Right ventricle myocardium superior (tissue), 1 donor: Measurements from ENCODE around the gene CCDC177. TPM values are rescaled to one million over a fixed set of nuclear protein-coding genes. Genes with fewer than 3 reads are reported as not detected.

Source experiments
- ATAC-seq: fragments of 200-7000 bp; cut with Tn5 transposase; one replicate; pipeline ENCODE4 v1.9.1; 2020; ENCODE audit warnings: mild to moderate bottlenecking; ENCODE audit not compliant: poor library complexity
- DNase-seq: peaks from one replicate; pipeline ENCODE4 v3.0.0-alpha.2; 2020
- intact Hi-C: fragments of 100-400 bp; cut with DNase I; formaldehyde crosslinking; loops from one replicate; pipeline ENCODE4 v1.11.2; 2022
- total RNA-seq: library from RNA; stranded (reverse); fragmentation: NEBNext Ultra II Directional; extraction: Animal tissue kit (Norgen Biotek cat#: 25700); gene quantifications from one replicate; pipeline ENCODE4 v1.2.1, GENCODE V29; 2021
- donor health status: DM: no; HTN: yes; CAD: no; lungs with severe emphysema.

Gene CCDC177
- total RNA-seq, 1 donor from 2014 or later, result not detected

- DNase-seq (no peak), ATAC-seq (no peak)
- intact Hi-C loops, result no loop called here
These were observed 1.4 kb downstream of the CCDC177 start for GRCh38 chr14:69573205-69573830.

GRCh38 chr14:69572841-69573135, 1.9 kb downstream of the CCDC177 start:
- intact Hi-C loops, result no loop called here
- no peak for DNase-seq
- ATAC-seq, result no peak

- intact Hi-C loops, result no loop called here
- ATAC-seq (peak; percentile 52), DNase-seq (peak; percentile 46)
These were observed 2.4 kb downstream of the CCDC177 start for GRCh38 chr14:69572030-69572840.

- DNase-seq, result no peak
- intact Hi-C loops, result no loop called here
- ATAC-seq, result no peak
These were observed 3.1 kb downstream of the CCDC177 start for GRCh38 chr14:69571449-69572029.

- DNase-seq (no peak), ATAC-seq (no peak)
- intact Hi-C loops, result no loop called here
These were observed 3.8 kb downstream of the CCDC177 start for GRCh38 chr14:69570836-69571330.

- no peak for ATAC-seq
- DNase-seq, result no peak
- intact Hi-C loops, result no loop called here
These were observed 4.8 kb downstream of the CCDC177 start for GRCh38 chr14:69569859-69570258.

GRCh38 chr14:69567563-69567962, 7.1 kb downstream of the CCDC177 start:
- intact Hi-C loops, result no loop called here

GRCh38 chr14:69561893-69562292, 12.8 kb downstream of the CCDC177 start:
- DNase-seq (no peak), ATAC-seq (no peak)
- intact Hi-C loops, result no loop called here

More at GRCh38 chr14:69567563-69567962, 7.1 kb downstream of the CCDC177 start:
- no peak for ATAC-seq
- DNase-seq, result no peak

- intact Hi-C loops, result no loop called here
- DNase-seq, result no peak
- ATAC-seq, result no peak
These were observed 13.8 kb downstream of the CCDC177 start for GRCh38 chr14:69560826-69561225.

GRCh38 chr14:69559581-69560011, 15.1 kb downstream of the CCDC177 start:
- ATAC-seq (no peak), DNase-seq (no peak)
- intact Hi-C loops, result no loop called here

- ATAC-seq (no peak), DNase-seq (no peak)
- intact Hi-C loops, result no loop called here
These were observed 15.9 kb downstream of the CCDC177 start for GRCh38 chr14:69558774-69559173.

- ATAC-seq (no peak), DNase-seq (no peak)
- intact Hi-C loops, result no loop called here
These were observed 20.2 kb downstream of the CCDC177 start for GRCh38 chr14:69554500-69554899.

- ATAC-seq (no peak), DNase-seq (no peak)
- intact Hi-C loops, result no loop called here
These were observed 21.4 kb downstream of the CCDC177 start for GRCh38 chr14:69553252-69553651.

- ATAC-seq (no peak), DNase-seq (no peak)
- intact Hi-C loops, result no loop called here
These were observed 23.2 kb downstream of the CCDC177 start for GRCh38 chr14:69551511-69551910.

GRCh38 chr14:69548566-69548965, 26.1 kb downstream of the CCDC177 start:
- ATAC-seq (no peak), DNase-seq (no peak)
- intact Hi-C loops, result no loop called here

- ATAC-seq (peak; percentile 43), DNase-seq (no peak)
- intact Hi-C loops, result no loop called here
These were observed 26.8 kb downstream of the CCDC177 start for GRCh38 chr14:69547701-69548348.

GRCh38 chr14:69543341-69544115, 31.1 kb downstream of the CCDC177 start:
- peak; percentile 61 for DNase-seq
- intact Hi-C loops, result no loop called here
- ATAC-seq, result peak; percentile 31

GRCh38 chr14:69542311-69542710, 32.4 kb downstream of the CCDC177 start:
- no peak for DNase-seq
- ATAC-seq, result no peak
- intact Hi-C loops, result no loop called here
